GM19324 (cell line): Measurements from ENCODE around the gene PSAPL1.

Experiments
- ATAC-seq: cut with Tn5 transposase; IDR thresholded peaks from one replicate; pipeline ENCODE4 v1.9.1; 2021; ENCODE audit warnings: mild to moderate bottlenecking, moderate library complexity; ENCODE audit not compliant: unreplicated experiment, low FRiP score

The PSAPL1 gene

GRCh38 chr4:7384929-7385890 is 49.5 kb downstream of the PSAPL1 start:
- ATAC-seq = no peak

- no peak for ATAC-seq
Measured at GRCh38 chr4:7384003-7384928, 50.5 kb downstream of the PSAPL1 start.

DNA sequence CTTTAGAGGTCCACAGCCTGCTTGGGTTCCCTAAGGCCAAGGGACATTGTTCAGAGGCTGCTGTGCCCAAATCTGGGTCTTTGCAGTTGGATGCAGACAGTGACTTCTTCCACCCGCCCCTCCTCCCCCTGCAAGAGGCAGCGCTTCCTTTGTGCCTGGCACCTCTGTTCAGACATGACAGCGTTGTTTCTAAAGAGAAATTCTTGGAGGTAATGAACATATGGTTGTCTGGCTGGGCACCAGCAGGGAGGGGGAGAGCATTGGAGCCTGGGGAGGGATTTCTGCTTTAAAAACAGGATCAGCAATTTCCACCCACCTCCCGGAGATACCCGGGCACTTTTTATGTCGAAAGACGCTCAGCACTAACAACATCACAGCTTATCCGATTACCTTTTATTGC is 51.5 kb downstream of the PSAPL1 start:
- no peak for ATAC-seq

GRCh38 chr4:7382634-7383014 is 52.1 kb downstream of the PSAPL1 start:
- no peak for ATAC-seq

- no peak for ATAC-seq
Measured at GRCh38 chr4:7381890-7382633, 52.7 kb downstream of the PSAPL1 start.

- ATAC-seq = no peak
Measured at GRCh38 chr4:7381221-7381889, 53.4 kb downstream of the PSAPL1 start.
